ENCODE data around the gene DNPEP. TPM values are rescaled to one million over a fixed set of nuclear protein-coding genes. Genes with fewer than 3 reads are reported as not detected.
"Not testable (repeated sequence)": the region's sequence is repeated elsewhere in the genome, so short reads cannot be mapped to it uniquely, and the experiment has no call there.

DNPEP gene
- total RNA-seq, 4 donors from 2014 or later = 44.9 to 102 (median 61.6) TPM

DNA sequence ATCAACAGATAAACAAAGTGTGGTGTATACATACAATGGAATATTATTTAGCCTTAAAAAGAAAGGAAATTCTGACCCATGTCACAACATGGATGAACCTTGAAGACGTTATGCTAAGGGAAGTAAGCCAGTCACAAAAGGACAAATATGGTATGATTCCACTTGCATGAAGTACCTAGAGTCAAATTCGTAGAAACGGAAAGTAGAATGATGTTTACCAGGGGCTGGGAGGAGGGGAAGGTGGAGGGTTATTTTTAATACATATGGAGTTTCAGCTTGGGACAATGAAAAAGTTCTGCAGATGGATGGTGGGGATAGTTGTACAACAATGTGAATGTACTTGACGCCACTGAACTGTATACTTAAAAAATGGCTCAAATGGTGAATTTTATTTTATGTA, 27.1 kb upstream of the DNPEP start:
- 44% methylated on average over 4 of the region's 4 CpGs for WGBS
- H3K9me3 ChIP-seq = peaks cover 0 to 13% (median 4%) of the 10 kb centered on the region in 4 donors
- TF ChIP-seq EP300 (IDR thresholded peaks at IDR 0.05) (no peak), POLR2AphosphoS5 (IDR thresholded peaks at IDR 0.05) (peak in 1 of 2 donors; percentile 42)
- TF ChIP-seq, protein P1, sequence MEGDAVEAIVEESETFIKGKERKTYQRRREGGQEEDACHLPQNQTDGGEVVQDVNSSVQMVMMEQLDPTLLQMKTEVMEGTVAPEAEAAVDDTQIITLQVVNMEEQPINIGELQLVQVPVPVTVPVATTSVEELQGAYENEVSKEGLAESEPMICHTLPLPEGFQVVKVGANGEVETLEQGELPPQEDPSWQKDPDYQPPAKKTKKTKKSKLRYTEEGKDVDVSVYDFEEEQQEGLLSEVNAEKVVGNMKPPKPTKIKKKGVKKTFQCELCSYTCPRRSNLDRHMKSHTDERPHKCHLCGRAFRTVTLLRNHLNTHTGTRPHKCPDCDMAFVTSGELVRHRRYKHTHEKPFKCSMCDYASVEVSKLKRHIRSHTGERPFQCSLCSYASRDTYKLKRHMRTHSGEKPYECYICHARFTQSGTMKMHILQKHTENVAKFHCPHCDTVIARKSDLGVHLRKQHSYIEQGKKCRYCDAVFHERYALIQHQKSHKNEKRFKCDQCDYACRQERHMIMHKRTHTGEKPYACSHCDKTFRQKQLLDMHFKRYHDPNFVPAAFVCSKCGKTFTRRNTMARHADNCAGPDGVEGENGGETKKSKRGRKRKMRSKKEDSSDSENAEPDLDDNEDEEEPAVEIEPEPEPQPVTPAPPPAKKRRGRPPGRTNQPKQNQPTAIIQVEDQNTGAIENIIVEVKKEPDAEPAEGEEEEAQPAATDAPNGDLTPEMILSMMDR (IDR thresholded peaks at IDR 0.05) = no peak
- peaks cover 0 to 20% (median 4%) of the 10 kb centered on the region in 4 donors for H3K27me3 ChIP-seq
- peak overlapping the region; percentile 94 to 99 (median 96) for H3K27ac ChIP-seq (replicated peaks in 1 of 4)
- peaks cover 19 to 48% (median 46%) of the 10 kb centered on the region in 4 donors for H3K4me1 ChIP-seq
- H3K36me3 ChIP-seq = peaks cover 0 to 10% (median 3%) of the 10 kb centered on the region in 4 donors
- intact Hi-C loops (cut with DNase I) = no loop called here
- no peak for DNase-seq (ENCODE audit: extremely low spot score)
- no peak overlapping the region for H3K4me3 ChIP-seq

DNA sequence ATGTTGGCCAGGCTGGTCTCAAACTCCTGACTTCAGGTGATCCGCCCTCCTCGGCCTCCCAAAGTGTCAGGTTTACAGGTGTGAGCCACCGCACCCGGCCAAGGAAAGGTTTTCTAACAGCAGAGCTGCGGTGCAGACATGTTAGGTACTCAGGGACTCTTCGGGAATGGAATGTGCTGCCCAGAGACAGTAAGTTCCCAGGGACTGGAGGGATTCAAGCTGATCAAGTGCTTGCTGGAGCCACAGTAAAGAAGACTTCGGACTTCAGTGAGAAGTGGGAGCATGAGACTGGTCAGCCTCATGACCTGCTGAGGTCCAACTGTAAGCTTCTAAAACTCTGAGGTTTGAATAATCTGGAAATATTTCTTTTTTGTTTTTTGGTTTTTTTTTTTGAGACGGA, 22.7 kb upstream of the DNPEP start:
- intact Hi-C loops (cut with DNase I) = no loop called here
- Histone ChIP-seq H3K4me1 (peaks cover 41 to 62% (median 55%) of the 10 kb centered on the region in 4 donors), H3K27ac (replicated peaks in 1 of 4) (peak overlapping the region; percentile 86 to 97 (median 94)), H3K36me3 (no peaks in the 10 kb centered on the region), H3K27me3 (no peaks in the 10 kb centered on the region), H3K4me3 (no peak overlapping the region), H3K9me3 (peaks cover 0 to 13% (median 4%) of the 10 kb centered on the region in 4 donors)
- DNase-seq (ENCODE audit: extremely low spot score) = no peak
- TF ChIP-seq POLR2AphosphoS5 (IDR thresholded peaks at IDR 0.05) = peak; percentile 65 to 77
- TF ChIP-seq, protein P1 (IDR thresholded peaks at IDR 0.05) = no peak
- WGBS = 77% methylated on average over 7 of the region's 8 CpGs

DNA sequence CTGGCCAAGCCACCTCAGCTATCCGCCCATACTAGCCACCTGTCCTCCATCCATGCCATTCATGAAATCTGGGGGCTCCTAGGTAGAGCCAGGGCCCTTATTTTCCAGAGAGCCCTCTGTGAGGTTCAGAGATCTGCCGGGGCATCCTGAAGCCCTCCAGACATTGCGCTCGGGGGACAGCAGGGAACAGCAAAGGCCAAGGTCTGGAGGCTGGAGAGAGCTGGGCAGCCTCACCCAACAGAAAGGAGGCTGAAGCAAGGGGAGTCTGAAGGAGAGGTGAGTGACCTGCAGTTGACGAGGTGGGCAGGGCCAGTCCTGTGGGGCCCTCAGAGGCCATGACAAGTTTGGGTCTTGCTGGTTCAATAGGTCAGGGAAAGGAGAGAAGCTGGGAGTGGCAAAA, 21.9 kb upstream of the DNPEP start:
- Histone ChIP-seq H3K27ac (replicated peaks in 1 of 4) (peak overlapping the region; percentile 86 to 97 (median 94)), H3K4me3 (no peak overlapping the region), H3K27me3 (no peaks in the 10 kb centered on the region), H3K9me3 (peaks cover 0 to 13% (median 4%) of the 10 kb centered on the region in 4 donors), H3K4me1 (peaks cover 44 to 62% (median 59%) of the 10 kb centered on the region in 4 donors), H3K36me3 (no peaks in the 10 kb centered on the region)
- DNase-seq (ENCODE audit: extremely low spot score) = no peak
- TF ChIP-seq, protein P1 (IDR thresholded peaks at IDR 0.05) = no peak
- no peak for TF ChIP-seq POLR2A (IDR thresholded peaks at IDR 0.05; ENCODE audit: low read depth)
- TF ChIP-seq POLR2AphosphoS5 (IDR thresholded peaks at IDR 0.05) = no peak
- intact Hi-C loops (cut with DNase I) = loop anchor here (5.0 kb wide), 1 partner anchor 38 kb away; no protein-coding TSS in a partner anchor
- WGBS = 89% methylated on average over 4 of the region's 5 CpGs

DNA sequence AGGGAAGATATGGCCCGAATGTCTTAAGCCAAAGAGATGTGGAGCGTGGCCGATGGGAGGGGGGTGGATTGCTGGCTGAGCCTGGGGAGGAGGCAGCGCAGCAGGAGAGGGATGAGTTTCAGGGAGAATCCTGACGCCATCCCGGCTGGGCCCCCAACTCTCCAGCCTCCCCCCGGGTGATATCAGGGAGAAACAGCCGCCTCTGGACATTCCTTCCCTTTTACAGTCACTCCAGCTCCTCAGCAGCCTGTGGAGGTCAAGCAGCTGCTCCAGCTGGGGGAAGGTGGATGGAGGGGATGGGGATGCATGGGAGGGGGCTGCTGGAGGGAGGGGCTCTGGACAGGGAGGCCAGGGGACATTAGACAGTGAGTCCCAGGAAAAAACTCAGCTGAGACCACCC, 20.9 kb upstream of the DNPEP start:
- whole genome bisulfite sequencing = 45% methylated on average over 8 of the region's 8 CpGs
- peaks cover 54 to 69% (median 69%) of the 10 kb centered on the region in 4 donors for H3K4me1 ChIP-seq
- H3K4me3 ChIP-seq = peak overlapping the region in 1 of 4 donors; percentile 12
- H3K36me3 ChIP-seq = no peaks in the 10 kb centered on the region
- peak; percentile 83 to 88 for TF ChIP-seq POLR2AphosphoS5 (IDR thresholded peaks at IDR 0.05)
- TF ChIP-seq, protein P1 (IDR thresholded peaks at IDR 0.05) = no peak
- H3K27ac ChIP-seq (replicated peaks in 1 of 4) = peak overlapping the region; percentile 86 to 97 (median 94)
- H3K9me3 ChIP-seq = peaks cover 0 to 13% (median 4%) of the 10 kb centered on the region in 4 donors
- intact Hi-C loops (cut with DNase I) = loop anchor here (1.0 to 5.0 kb wide), 2 partner anchors 25 to 39 kb away; no protein-coding TSS in a partner anchor
- H3K27me3 ChIP-seq = no peaks in the 10 kb centered on the region
- no peak for DNase-seq (ENCODE audit: extremely low spot score)

DNA sequence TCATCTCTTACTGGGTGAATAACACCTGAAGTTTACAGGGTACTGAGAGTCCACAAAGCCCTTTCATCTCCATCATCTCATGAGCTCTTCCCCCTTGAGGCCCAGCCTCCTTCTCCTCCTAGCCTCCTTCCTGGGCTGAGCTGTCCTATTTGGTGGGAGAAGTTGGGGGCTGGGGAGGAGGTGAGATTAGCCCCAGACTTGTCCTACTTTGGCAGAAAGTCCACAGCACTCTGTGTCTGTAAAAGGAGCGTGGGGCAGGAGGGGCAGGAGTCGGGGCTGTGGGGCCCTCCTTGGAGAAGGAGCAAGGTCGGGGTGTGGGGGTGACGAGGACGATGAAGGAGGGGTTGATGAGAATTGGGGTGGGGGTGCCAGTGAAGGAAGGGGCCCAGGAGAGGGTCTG, 20.5 kb upstream of the DNPEP start:
- Histone ChIP-seq H3K27me3 (no peaks in the 10 kb centered on the region), H3K9me3 (peaks cover 0 to 13% (median 4%) of the 10 kb centered on the region in 4 donors), H3K4me3 (peak overlapping the region in 1 of 4 donors; percentile 12), H3K4me1 (peaks cover 58 to 73% (median 72%) of the 10 kb centered on the region in 4 donors), H3K27ac (replicated peaks in 1 of 4) (peak overlapping the region; percentile 86 to 97 (median 94)), H3K36me3 (no peaks in the 10 kb centered on the region)
- intact Hi-C loops (cut with DNase I) = loop anchor here (1.0 to 5.0 kb wide), 2 partner anchors 25 to 39 kb away; no protein-coding TSS in a partner anchor
- DNase-seq (ENCODE audit: extremely low spot score) = no peak
- TF ChIP-seq POLR2AphosphoS5 (IDR thresholded peaks at IDR 0.05) = peak in 1 of 2 donors; percentile 58
- TF ChIP-seq EP300 (IDR thresholded peaks at IDR 0.05) = no peak
- no peak for TF ChIP-seq POLR2A (IDR thresholded peaks at IDR 0.05; ENCODE audit: low read depth)
- TF ChIP-seq, protein P1 (IDR thresholded peaks at IDR 0.05) = no peak
- 39% methylated on average over 5 of the region's 5 CpGs for WGBS

DNA sequence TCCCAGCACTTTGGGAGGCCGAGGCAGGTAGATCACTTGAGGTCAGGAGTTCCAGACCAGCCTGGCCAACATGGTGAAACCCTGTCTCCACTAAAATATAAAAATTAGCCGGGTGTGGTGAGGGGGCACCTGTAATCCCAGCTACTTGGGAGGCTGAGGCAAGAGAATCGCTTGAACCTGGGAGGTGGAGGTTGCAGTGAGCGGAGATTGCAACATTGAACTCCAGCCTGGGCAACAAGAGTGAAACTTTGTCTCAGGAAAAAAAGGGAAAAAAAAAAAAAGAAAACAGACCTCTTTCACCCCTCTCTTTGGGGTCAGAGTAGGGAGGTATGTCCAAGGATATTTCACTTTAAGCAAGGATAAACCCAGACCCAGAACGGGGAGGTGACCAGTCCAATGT, 19.6 kb upstream of the DNPEP start:
- peak overlapping the region; percentile 86 to 97 (median 94) for H3K27ac ChIP-seq (replicated peaks in 1 of 4)
- 65% methylated on average over 5 of the region's 5 CpGs for WGBS

More for the DNA sequence above, 19.6 kb upstream of the DNPEP start:
- DNase-seq (ENCODE audit: extremely low spot score); H3K9me3 ChIP-seq; H3K4me3 ChIP-seq; H3K27me3 ChIP-seq; H3K36me3 ChIP-seq: not testable (repeated sequence)
- intact Hi-C loops (cut with DNase I) = loop anchor here (5.0 kb wide), 1 partner anchor 40 kb away; no protein-coding TSS in a partner anchor
- peaks cover 65 to 82% (median 80%) of the 10 kb centered on the region in 4 donors for H3K4me1 ChIP-seq

Measured in esophagus muscularis mucosa (tissue), 4 donors.